H9 (cell line): ENCODE data around the gene GLRX2. TPM values are rescaled to one million over a fixed set of nuclear protein-coding genes. Genes with fewer than 3 reads are reported as not detected.

Source experiments
- DNase-seq: peaks from one replicate; pipeline ENCODE4 v3.0.0-alpha.2; 2017
- H2AFZ ChIP-seq: one replicate; pipeline ENCODE4 v1.6.1; 2013; ENCODE audit warnings: mild to moderate bottlenecking, low read length, control low read depth, moderate library complexity
- H2AK5ac ChIP-seq: 2 replicates; pipeline ENCODE4 v1.6.1; 2013; ENCODE audit warnings: low read length, control low read depth, mixed read lengths; ENCODE audit not compliant: insufficient read length
- H2BK120ac ChIP-seq: one replicate; pipeline ENCODE4 v1.6.1; 2013; ENCODE audit warnings: low read depth, mild to moderate bottlenecking, low read length, control low read depth, inconsistent platforms; ENCODE audit not compliant: poor library complexity, severe bottlenecking
- H2BK12ac ChIP-seq: 2 replicates; pipeline ENCODE4 v1.6.1; 2013; ENCODE audit warnings: low read length, control low read depth, mixed read lengths, low read depth; ENCODE audit not compliant: insufficient read length
- H2BK15ac ChIP-seq: 2 replicates; pipeline ENCODE4 v1.6.1; 2013; ENCODE audit warnings: low read depth, low read length, control low read depth
- H2BK20ac ChIP-seq: one replicate; pipeline ENCODE4 v1.6.1; 2013; ENCODE audit warnings: low read depth, mild to moderate bottlenecking, low read length, control low read depth, inconsistent platforms; ENCODE audit not compliant: poor library complexity, severe bottlenecking
- H2BK5ac ChIP-seq: 2 replicates; pipeline ENCODE4 v1.6.1; 2013; ENCODE audit warnings: low read length, control low read depth, mixed read lengths; ENCODE audit not compliant: insufficient read length
- H3K14ac ChIP-seq: 2 replicates; pipeline ENCODE4 v1.6.1; 2013; ENCODE audit warnings: low read length, control low read depth; ENCODE audit not compliant: insufficient read depth
- H3K18ac ChIP-seq: 2 replicates; pipeline ENCODE4 v1.6.1; 2013; ENCODE audit warnings: low read depth, mild to moderate bottlenecking, mixed read lengths, low read length, control low read depth; ENCODE audit not compliant: insufficient read length
- H3K23ac ChIP-seq: 2 replicates; pipeline ENCODE4 v1.6.1; 2013; ENCODE audit warnings: low read length, control low read depth, mixed read lengths, low read depth; ENCODE audit not compliant: insufficient read length
- H3K23me2 ChIP-seq: 2 replicates; pipeline ENCODE4 v1.6.1; 2013; ENCODE audit warnings: low read depth, mild to moderate bottlenecking, mixed read lengths, low read length, control low read depth; ENCODE audit not compliant: insufficient read length, poor library complexity, severe bottlenecking
- H3K27ac ChIP-seq: 2 replicates; pipeline ENCODE4 v1.5.1; 2013; ENCODE audit warnings: low read length, control low read depth, mixed read lengths, low read depth; ENCODE audit not compliant: insufficient read length
- H3K27me3 ChIP-seq: 2 replicates; pipeline ENCODE4 v1.6.1; 2013; ENCODE audit warnings: low read length, control low read depth, inconsistent platforms; ENCODE audit not compliant: insufficient read depth
- H3K4ac ChIP-seq: 2 replicates; pipeline ENCODE4 v1.6.1; 2013; ENCODE audit warnings: low read depth, mild to moderate bottlenecking, control low read depth, inconsistent platforms, low read length, moderate library complexity
- H3K4me1 ChIP-seq: 2 replicates; pipeline ENCODE4 v1.6.1; 2013; ENCODE audit warnings: low read length, control low read depth, inconsistent platforms; ENCODE audit not compliant: insufficient read depth
- H3K4me2 ChIP-seq: 2 replicates; pipeline ENCODE4 v1.6.1; 2013; ENCODE audit warnings: low read length, control low read depth, mixed read lengths; ENCODE audit not compliant: insufficient read length, insufficient read depth
- H3K56ac ChIP-seq: 2 replicates; pipeline ENCODE4 v1.6.1; 2013; ENCODE audit warnings: low read depth, mild to moderate bottlenecking, mixed read lengths, low read length, control low read depth; ENCODE audit not compliant: insufficient read length
- H3K79me1 ChIP-seq: 2 replicates; pipeline ENCODE4 v1.6.1; 2013; ENCODE audit warnings: low read depth, mild to moderate bottlenecking, moderate library complexity, low read length, control low read depth, inconsistent platforms; ENCODE audit not compliant: insufficient read depth, poor library complexity, severe bottlenecking
- H3K79me2 ChIP-seq: 2 replicates; pipeline ENCODE4 v1.6.1; 2013; ENCODE audit warnings: low read length, control low read depth, inconsistent platforms; ENCODE audit not compliant: insufficient read depth
- H3K9ac ChIP-seq: 2 replicates; pipeline ENCODE4 v1.6.1; 2013; ENCODE audit warnings: low read length, control low read depth, mixed read lengths; ENCODE audit not compliant: insufficient read length; ENCODE audit errors: extremely low read depth
- H3K9me3 ChIP-seq: one replicate; pipeline ENCODE4 v1.6.1; 2013; ENCODE audit warnings: low read depth, low read length, inconsistent platforms; ENCODE audit not compliant: control insufficient read depth
- H3T11ph ChIP-seq: one replicate; pipeline ENCODE4 v1.6.1; 2013; ENCODE audit warnings: mild to moderate bottlenecking, low read length, control low read depth, inconsistent platforms
- H4K20me1 ChIP-seq: one replicate; pipeline ENCODE4 v1.6.1; 2013; ENCODE audit not compliant: control insufficient read depth, insufficient read length, insufficient read depth
- H4K5ac ChIP-seq: 2 replicates; pipeline ENCODE4 v1.6.1; 2013; ENCODE audit warnings: low read depth, mild to moderate bottlenecking, mixed read lengths, low read length, control low read depth; ENCODE audit not compliant: insufficient read length
- H4K8ac ChIP-seq: replicated peaks from 2 replicates; pipeline ENCODE4 v1.6.1; 2013; ENCODE audit warnings: low read length, control low read depth, mixed read lengths, low read depth; ENCODE audit not compliant: insufficient read length
- H4K91ac ChIP-seq: 2 replicates; pipeline ENCODE4 v1.6.1; 2013; ENCODE audit warnings: low read depth, mild to moderate bottlenecking, moderate library complexity, mixed read lengths, low read length, control low read depth; ENCODE audit not compliant: insufficient read length
- H3K27ac Mint-ChIP-seq, 3 experiments: 2 replicates in 2 of 3; 3 replicates in 1 of 3; pipeline ENCODE4 v1.8.0; 2020 to 2021; ENCODE audit warnings: mixed read lengths in 3 of 3, mild to moderate bottlenecking in 1 of 3, moderate library complexity in 1 of 3
- H3K27me3 Mint-ChIP-seq: 2 replicates; pipeline ENCODE4 v1.8.0; 2021; ENCODE audit warnings: low read depth, mild to moderate bottlenecking, moderate library complexity, mixed read lengths
- H3K36me3 Mint-ChIP-seq, 3 experiments: 2 replicates in 2 of 3; 3 replicates in 1 of 3; pipeline ENCODE4 v1.8.0; 2020 to 2021; ENCODE audit warnings: low read depth in 3 of 3, mixed read lengths in 3 of 3; ENCODE audit not compliant: insufficient read depth in 1 of 3
- H3K4me1 Mint-ChIP-seq, 2 experiments: 2 replicates each; pipeline ENCODE4 v1.8.0; 2020; ENCODE audit warnings: mixed read lengths in 2 of 2
- H3K4me3 Mint-ChIP-seq, 2 experiments: 2 replicates in 1 of 2; 3 replicates in 1 of 2; pipeline ENCODE4 v1.8.0; 2020 to 2021; ENCODE audit warnings: mild to moderate bottlenecking in 2 of 2, mixed read lengths in 2 of 2, moderate library complexity in 1 of 2
- H3K9me3 Mint-ChIP-seq, 2 experiments: 2 replicates in 1 of 2; 3 replicates in 1 of 2; pipeline ENCODE4 v1.8.0; 2020; ENCODE audit warnings: mild to moderate bottlenecking in 2 of 2, mixed read lengths in 2 of 2, moderate library complexity in 1 of 2
- WGBS: extraction: QIAGEN DNeasy Blood & Tissue Kit; methylation state at CpG from one replicate; pipeline ENCODE4 v1.1.7; 2013; ENCODE audit warnings: missing lambda C conversion rate, low lambda C conversion rate, mixed read lengths; ENCODE audit not compliant: insufficient read length; ENCODE audit errors: extremely low coverage; 5-methylcytosine and 5-hydroxymethylcytosine counted together
- total RNA-seq: library from RNA; stranded (reverse); gene quantifications from 2 replicates; pipeline ENCODE4 v1.2.1, GENCODE V29; 2021
- TF ChIP-seq, protein P1 (sequence below): fragments of 200-600 bp; sonication (generic); conservative IDR thresholded peaks from 3 replicates; pipeline ENCODE4 v1.8.0; 2021; ENCODE audit warnings: antibody characterized with exemption, mild to moderate bottlenecking

Gene GLRX2
- total RNA-seq, 1 experiment from 2014 or later: 10.1 TPM

DNA sequence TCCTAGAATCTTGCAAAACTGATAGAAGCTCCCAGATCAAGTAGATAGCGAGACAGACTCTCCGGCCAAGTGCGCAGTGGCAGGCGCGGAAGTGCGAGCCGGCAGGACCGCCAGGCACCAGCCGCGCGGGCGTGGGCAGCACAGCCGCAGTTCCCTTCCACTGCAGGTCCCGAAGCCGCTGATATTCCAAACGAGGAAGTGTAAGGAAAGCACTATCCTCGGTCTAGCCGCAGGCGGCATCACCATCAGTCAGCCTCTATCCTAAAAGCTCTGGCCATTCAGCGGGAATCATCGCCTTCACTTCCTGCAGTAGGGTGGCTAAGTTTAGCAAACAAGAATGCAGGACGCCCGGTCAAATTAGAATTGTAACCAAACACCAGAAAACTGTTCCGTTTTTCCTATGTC lies 710 bp downstream of the GLRX2 start:
- peak; percentile 52 for DNase-seq
- Mint-ChIP-seq H3K4me3 (peak overlapping the region; percentile 81 to 92), H3K4me1 (peaks cover 12 to 13% of the 10 kb centered on the region in 2 experiments), H3K27me3 (peaks cover 13% of the 10 kb centered on the region), H3K9me3 (no peaks in the 10 kb centered on the region), H3K36me3 (peaks cover 0 to 8% (median 0%) of the 10 kb centered on the region in 3 experiments; a peak in 2 of 7 replicates), H3K27ac (peak overlapping the region in 1 of 3 experiments; percentile 73; a peak in 1 of 7 replicates)
- Histone ChIP-seq H4K8ac (no peak overlapping the region), H2AK5ac (no peak overlapping the region), H4K5ac (no peak overlapping the region), H2AFZ (no peak overlapping the region), H2BK15ac (no peak overlapping the region), H3K56ac (no peak overlapping the region), H3K4me1 (no peaks in the 10 kb centered on the region), H3K9ac (peak overlapping the region; percentile 51), H3K4me2 (peak overlapping the region; percentile 69), H4K20me1 (no peaks in the 10 kb centered on the region), H4K91ac (no peak overlapping the region), H2BK12ac (no peak overlapping the region), H3K4ac (no peak overlapping the region), H2BK20ac (no peak overlapping the region), H3K23me2 (peaks cover 10% of the 10 kb centered on the region), H3K18ac (no peak overlapping the region), H3K79me2 (no peaks in the 10 kb centered on the region), H3K23ac (no peak overlapping the region), H3K27me3 (no peaks in the 10 kb centered on the region; the same call in 1 of the 2 replicates), H2BK5ac (no peak overlapping the region), H3K79me1 (no peaks in the 10 kb centered on the region), H3K27ac (no peak overlapping the region), H3K9me3 (no peaks in the 10 kb centered on the region), H3K14ac (no peak overlapping the region), H3T11ph (no peak overlapping the region), H2BK120ac (no peak overlapping the region)
- TF ChIP-seq, protein P1, sequence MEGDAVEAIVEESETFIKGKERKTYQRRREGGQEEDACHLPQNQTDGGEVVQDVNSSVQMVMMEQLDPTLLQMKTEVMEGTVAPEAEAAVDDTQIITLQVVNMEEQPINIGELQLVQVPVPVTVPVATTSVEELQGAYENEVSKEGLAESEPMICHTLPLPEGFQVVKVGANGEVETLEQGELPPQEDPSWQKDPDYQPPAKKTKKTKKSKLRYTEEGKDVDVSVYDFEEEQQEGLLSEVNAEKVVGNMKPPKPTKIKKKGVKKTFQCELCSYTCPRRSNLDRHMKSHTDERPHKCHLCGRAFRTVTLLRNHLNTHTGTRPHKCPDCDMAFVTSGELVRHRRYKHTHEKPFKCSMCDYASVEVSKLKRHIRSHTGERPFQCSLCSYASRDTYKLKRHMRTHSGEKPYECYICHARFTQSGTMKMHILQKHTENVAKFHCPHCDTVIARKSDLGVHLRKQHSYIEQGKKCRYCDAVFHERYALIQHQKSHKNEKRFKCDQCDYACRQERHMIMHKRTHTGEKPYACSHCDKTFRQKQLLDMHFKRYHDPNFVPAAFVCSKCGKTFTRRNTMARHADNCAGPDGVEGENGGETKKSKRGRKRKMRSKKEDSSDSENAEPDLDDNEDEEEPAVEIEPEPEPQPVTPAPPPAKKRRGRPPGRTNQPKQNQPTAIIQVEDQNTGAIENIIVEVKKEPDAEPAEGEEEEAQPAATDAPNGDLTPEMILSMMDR: no peak
- WGBS: no CpG with 5 or more reads among the region's 24 CpGs
